HEK293T (cell line): ENCODE results near the gene TMEM51.

Source experiments
- BHLHE40 ChIP-seq: fragments of 450-650 bp; IDR thresholded peaks from 2 replicates; pipeline ENCODE4 v1.6.1; 2016; ENCODE audit warnings: mild to moderate bottlenecking, moderate library complexity, borderline replicate concordance
- CTBP1 ChIP-seq: fragments of 450-650 bp; IDR thresholded peaks from 2 replicates; pipeline ENCODE4 v1.6.1; 2016; ENCODE audit warnings: borderline replicate concordance
- ELF4 ChIP-seq: fragments of 450-650 bp; IDR thresholded peaks from 2 replicates; pipeline ENCODE4 v1.6.1; 2017; ENCODE audit warnings: antibody characterized with exemption
- FOXA1 ChIP-seq: fragments of 450-650 bp; IDR thresholded peaks from 2 replicates; pipeline ENCODE4 v1.6.1; 2016; ENCODE audit warnings: mild to moderate bottlenecking
- FOXK2 ChIP-seq: fragments of 450-650 bp; IDR thresholded peaks from 2 replicates; pipeline ENCODE4 v1.6.1; 2016; ENCODE audit warnings: mild to moderate bottlenecking
- NFRKB ChIP-seq: fragments of 450-650 bp; IDR thresholded peaks from 2 replicates; pipeline ENCODE4 v1.6.1; 2016; ENCODE audit warnings: mild to moderate bottlenecking, moderate library complexity
- SUZ12 ChIP-seq: fragments of 450-650 bp; IDR thresholded peaks from 2 replicates; pipeline ENCODE4 v1.6.1; 2016; ENCODE audit warnings: mild to moderate bottlenecking
- ZNF384 ChIP-seq: fragments of 450-650 bp; IDR thresholded peaks from 2 replicates; pipeline ENCODE4 v1.6.1; 2016

GRCh38 chr1:15224974-15225373 lies 71.4 kb downstream of the TMEM51 start:
- TF ChIP-seq FOXK2 (no peak), ZNF384 (no peak), CTBP1 (no peak), BHLHE40 (no peak), FOXA1 (no peak), NFRKB (no peak), ELF4 (no peak), SUZ12 (no peak)
